Hair follicular keratinocyte (primary cell): ENCODE data around the gene SCARB1. TPM values are rescaled to one million over a fixed set of nuclear protein-coding genes. Genes with fewer than 3 reads are reported as not detected.

ENCODE experiments used
- total RNA-seq: library from RNA; depleted of rRNA; stranded (reverse); fragments of >200 nt; gene quantifications from 2 replicates; pipeline ENCODE4 v1.2.3, GENCODE V29; 2015

Gene SCARB1
- 45.3 and 68.3 TPM in 2 replicates for total RNA-seq

GRCh38 chr12:124863416-124864325 lies at the start of gene SCARB1:
TSS of gene SCARB1 (minus strand) at chr12:124863864. CDS start at chr12:124863720, 144 bp downstream.

Other genes with a start within 250 kb of the SCARB1 start
- 930 and 1,435 TPM in 2 replicates for gene UBC, start 50.8 kb upstream of the SCARB1 start, total RNA-seq
- 10.6 and 16.3 TPM in 2 replicates for gene DHX37, start 125.3 kb upstream of the SCARB1 start, total RNA-seq
- 13.1 and 17.3 TPM in 2 replicates for gene BRI3BP, start 129.8 kb upstream of the SCARB1 start, total RNA-seq
- gene AACS, start 201.6 kb upstream of the SCARB1 start, total RNA-seq: 41.0 and 57.5 TPM in 2 replicates